AG04449 (cell line): ENCODE results near the gene ENTPD8.

Experiments used
- CTCF ChIA-PET: fragments of 350-600 bp; formaldehyde crosslinking; extraction: SDS; loops from one replicate; lab custom pipeline; 2021; ENCODE audit warnings: antibody characterized with exemption; lab: Yijun Ruan, JAX
- POLR2A ChIA-PET: fragments of 400-600, 350-600 bp; formaldehyde crosslinking; extraction: SDS; loops from one replicate; lab custom pipeline; 2020; ENCODE audit warnings: antibody characterized with exemption, inconsistent platforms; lab: Yijun Ruan, JAX
- DNase-seq: peaks from one replicate; pipeline ENCODE4 v3.0.0-alpha.2; 2010; ENCODE audit warnings: low read depth, low spot score
- H3K4me3 ChIP-seq: 2 replicates; pipeline ENCODE4 v1.5.1; 2011; ENCODE audit warnings: low read depth, mild to moderate bottlenecking, control low read depth, low read length
- TF ChIP-seq, protein P1 (sequence below): IDR thresholded peaks from one replicate; pipeline ENCODE4 v1.5.1; 2011; ENCODE audit warnings: mild to moderate bottlenecking, moderate library complexity, low read length, control low read depth, inconsistent platforms; ENCODE audit not compliant: insufficient read depth; ENCODE audit errors: missing control alignments

The ENTPD8 gene

DNA sequence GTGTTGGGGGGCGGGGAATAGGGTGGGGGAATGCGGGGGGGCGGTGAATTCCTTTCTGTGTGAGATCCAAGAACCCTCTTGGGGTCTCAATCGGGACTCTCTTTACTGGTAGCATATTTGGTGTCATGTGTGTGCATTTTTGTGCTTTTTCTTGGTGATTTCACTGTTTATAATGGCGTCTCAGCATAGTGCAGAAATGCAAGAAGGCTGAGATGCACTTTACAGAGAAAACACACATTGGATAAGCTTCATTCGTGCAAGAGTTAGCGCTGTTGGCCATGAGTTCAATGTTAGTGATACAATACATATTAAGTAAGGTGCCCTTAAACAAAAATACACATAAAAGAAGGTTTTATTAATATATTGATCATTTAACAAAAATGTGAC lies 771 bp upstream of the ENTPD8 start:
- no peak overlapping the region for H3K4me3 ChIP-seq
- ChIA-PET CTCF (interaction anchor here (3.0 to 3.3 kb wide), 2 partner anchors 18 to 155 kb away, joined by 10 to 27 read pairs; partner anchors contain the start of genes EXD3 and NOXA1), POLR2A (no interaction called here)
- TF ChIP-seq, protein P1, sequence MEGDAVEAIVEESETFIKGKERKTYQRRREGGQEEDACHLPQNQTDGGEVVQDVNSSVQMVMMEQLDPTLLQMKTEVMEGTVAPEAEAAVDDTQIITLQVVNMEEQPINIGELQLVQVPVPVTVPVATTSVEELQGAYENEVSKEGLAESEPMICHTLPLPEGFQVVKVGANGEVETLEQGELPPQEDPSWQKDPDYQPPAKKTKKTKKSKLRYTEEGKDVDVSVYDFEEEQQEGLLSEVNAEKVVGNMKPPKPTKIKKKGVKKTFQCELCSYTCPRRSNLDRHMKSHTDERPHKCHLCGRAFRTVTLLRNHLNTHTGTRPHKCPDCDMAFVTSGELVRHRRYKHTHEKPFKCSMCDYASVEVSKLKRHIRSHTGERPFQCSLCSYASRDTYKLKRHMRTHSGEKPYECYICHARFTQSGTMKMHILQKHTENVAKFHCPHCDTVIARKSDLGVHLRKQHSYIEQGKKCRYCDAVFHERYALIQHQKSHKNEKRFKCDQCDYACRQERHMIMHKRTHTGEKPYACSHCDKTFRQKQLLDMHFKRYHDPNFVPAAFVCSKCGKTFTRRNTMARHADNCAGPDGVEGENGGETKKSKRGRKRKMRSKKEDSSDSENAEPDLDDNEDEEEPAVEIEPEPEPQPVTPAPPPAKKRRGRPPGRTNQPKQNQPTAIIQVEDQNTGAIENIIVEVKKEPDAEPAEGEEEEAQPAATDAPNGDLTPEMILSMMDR, result no peak
- DNase-seq, result no peak

DNA sequence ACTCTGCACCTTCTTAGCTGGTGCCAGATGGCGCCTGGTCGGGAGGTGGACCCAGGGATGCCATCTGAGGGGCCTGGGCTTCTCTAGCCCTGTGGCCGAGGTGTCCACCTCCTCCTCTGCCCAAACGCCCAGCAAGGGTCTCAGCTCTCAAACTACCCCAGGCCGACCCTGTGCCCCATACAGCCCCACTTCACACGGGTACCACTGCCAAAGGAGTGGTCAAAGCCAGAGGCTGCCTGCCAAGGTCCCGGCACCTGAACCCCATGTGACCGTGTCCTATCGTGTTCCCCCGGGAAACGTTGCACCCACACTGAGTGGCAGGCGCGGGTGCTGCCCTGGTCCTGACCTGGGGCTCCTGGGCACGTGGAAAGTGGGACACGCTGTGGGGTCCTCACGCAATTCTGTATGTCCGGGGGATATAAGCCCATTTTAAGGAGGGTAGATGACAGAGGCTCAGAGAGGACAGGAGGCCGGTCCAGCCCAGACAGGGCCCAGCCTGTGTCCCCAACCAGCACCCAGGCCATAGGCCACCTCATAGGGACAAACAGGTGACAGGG lies 1.9 kb downstream of the ENTPD8 start:
- H3K4me3 ChIP-seq, result no peak overlapping the region
- DNase-seq, result no peak
- TF ChIP-seq, protein P1, result no peak
- POLR2A ChIA-PET, result no interaction called here
- CTCF ChIA-PET, result no interaction called here

DNA sequence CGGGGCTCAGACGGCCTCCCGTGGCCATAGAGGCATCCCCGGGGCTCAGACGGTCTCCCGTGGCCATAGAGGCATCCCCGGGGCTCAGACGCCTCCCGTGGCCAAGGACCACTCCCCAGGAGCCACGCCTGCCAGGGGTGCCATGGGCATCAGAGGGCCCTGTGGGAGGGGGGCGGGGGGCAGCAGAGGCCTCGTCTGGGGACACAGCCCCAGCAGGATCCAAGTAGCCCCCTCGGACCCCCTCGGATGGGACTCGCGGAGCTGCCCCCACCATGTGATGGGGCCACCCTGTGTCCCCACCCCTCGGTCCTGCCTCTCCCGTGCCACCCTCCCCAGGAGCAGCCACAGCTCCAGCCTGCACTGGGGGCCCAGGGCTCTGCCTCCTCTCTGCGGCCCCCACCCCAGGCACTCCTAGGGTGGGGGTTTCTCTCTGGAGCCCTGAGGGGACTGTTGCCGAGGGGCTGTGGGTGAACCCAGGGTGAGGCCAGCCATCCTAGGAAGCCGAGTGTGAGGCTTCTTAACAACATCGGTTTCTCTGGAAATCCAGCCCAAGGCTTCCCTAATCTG lies 2.5 kb downstream of the ENTPD8 start:
- TF ChIP-seq, protein P1, result no peak
- ChIA-PET CTCF (interaction anchor here (2.6 kb wide), 1 partner anchor 15 kb away, joined by 13 read pairs; the partner anchor contains the start of genes EXD3 and NOXA1), POLR2A (no interaction called here)

DNA sequence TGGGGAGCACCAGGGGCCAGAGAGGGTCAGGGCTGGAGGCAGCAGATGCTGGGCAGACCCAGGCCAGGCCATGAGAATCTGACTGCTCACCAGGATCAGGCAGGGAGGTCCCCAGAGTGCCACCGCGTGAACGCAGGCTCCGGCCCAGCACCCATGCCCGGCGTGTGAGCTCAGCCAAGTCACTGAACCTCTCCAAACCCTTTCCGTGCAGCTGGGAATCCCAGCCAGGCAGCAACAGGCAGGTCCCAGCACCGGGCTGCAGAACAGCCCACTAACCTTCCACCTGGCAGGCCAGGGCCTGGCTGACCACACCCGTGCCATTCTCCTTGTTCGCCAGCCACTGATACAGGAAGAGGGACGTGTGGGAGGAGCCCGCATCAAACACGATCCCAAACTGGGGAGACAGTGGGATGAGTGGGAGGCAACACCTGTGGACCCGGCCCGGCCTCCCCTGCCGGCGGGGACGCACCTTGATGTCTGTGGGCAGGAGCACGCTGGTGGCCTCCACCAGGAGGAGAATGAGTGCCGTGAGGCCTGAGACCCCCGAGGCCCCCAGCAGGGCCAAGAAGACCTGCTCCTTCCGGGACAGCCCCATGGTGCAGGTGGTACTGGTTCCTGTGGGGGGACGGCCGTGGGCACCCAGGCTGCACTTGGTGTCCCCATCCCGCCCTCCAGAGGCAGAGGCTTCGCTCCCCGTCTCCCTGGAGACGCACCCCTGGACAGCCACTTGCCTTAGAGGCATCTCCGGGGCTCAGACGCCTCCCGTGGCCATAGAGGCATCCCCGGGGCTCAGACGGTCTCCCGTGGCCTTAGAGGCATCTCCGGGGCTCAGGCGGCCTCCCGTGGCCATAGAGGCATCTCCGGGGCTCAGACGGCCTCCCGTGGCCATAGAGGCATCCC lies 3.2 kb downstream of the ENTPD8 start:
- TF ChIP-seq, protein P1, result no peak
- no peak for DNase-seq
- no peak overlapping the region for H3K4me3 ChIP-seq
- ChIA-PET CTCF (interaction anchor here (2.0 to 2.6 kb wide), 2 partner anchors 7 to 14 kb away, joined by 13 to 14 read pairs; partner anchors contain the start of genes EXD3 and NOXA1), POLR2A (no interaction called here)

More for the DNA sequence above, 2.5 kb downstream of the ENTPD8 start:
- DNase-seq, result no peak
- H3K4me3 ChIP-seq, result no peak overlapping the region

DNA sequence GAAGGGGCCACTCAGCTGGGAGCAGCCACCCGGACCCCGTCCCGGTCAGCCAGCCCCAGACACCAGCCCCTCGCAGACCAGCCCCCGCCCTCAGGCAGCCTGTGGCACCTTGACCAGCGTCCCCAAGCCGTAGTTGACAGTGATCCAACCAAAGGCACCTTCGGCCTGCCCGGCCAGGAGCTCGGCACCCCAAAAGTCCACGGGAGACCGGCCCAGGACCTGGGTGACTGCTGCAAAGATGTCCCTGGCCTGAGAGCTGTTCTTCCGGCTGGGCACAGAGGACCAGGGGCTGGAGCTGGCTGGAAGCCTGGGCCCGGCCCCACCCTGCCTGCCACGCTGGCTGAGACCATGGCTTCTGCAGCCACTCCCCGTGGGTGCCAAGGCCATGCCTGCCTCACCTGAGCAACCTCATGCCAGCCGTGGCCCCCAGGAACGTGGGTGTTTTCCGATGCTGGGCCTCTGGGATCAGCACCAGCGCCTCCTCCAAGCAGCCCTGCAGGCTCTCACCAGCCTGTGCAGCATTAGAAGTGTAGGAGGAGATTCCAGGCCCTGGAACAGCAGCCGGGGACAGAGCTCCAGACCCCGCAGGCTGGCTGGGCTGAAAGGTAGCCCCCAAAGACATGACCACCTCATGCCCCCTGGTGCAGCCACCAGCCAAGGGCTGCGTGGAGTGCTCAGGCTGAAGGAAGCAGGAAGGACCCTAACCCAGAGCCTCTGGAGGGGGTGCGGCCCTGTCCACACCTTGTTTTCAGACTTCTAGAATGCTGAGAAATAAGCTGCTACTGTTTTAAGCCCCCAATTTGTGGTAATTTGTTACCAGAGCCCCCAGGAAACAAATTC lies 4.2 kb downstream of the ENTPD8 start:
- TF ChIP-seq, protein P1, result no peak
- CTCF ChIA-PET, result interaction anchor here (2.0 to 2.6 kb wide), 2 partner anchors 8 to 13 kb away, joined by 13 to 14 read pairs; partner anchors contain the start of genes EXD3 and NOXA1
- POLR2A ChIA-PET, result no interaction called here
- H3K4me3 ChIP-seq, result no peak overlapping the region
- no peak for DNase-seq
